Activated CD8-positive, alpha-beta memory T cell treated with anti-CD3 and anti-CD28 coated beads, Interleukin-2, amount 50 U/mL, for 1 hour (primary cell): ENCODE results near the gene DAAM2.

Experiments used
- DNase-seq: peaks from one replicate; pipeline ENCODE4 v3.0.0-alpha.2; 2020; ENCODE audit errors: extremely low read depth

The DAAM2 gene

GRCh38 chr6:39887692-39888450 lies 95.7 kb downstream of the DAAM2 start:
- DNase-seq, result no peak

GRCh38 chr6:39889229-39889628 lies 97.1 kb downstream of the DAAM2 start:
- DNase-seq, result no peak

GRCh38 chr6:39891353-39891752 lies 99.2 kb downstream of the DAAM2 start:
- DNase-seq, result no peak

- no peak for DNase-seq
Measured at GRCh38 chr6:39891976-39892375, 99.8 kb downstream of the DAAM2 start.

- no peak for DNase-seq
Measured at GRCh38 chr6:39892490-39893129, 100.4 kb downstream of the DAAM2 start.

GRCh38 chr6:39893286-39893685 lies 101.1 kb downstream of the DAAM2 start:
- DNase-seq, result no peak

GRCh38 chr6:39896701-39897100 lies 104.5 kb downstream of the DAAM2 start:
- DNase-seq, result no peak

GRCh38 chr6:39897698-39898097 lies 105.5 kb downstream of the DAAM2 start:
- DNase-seq, result no peak

GRCh38 chr6:39898625-39899024 lies 106.4 kb downstream of the DAAM2 start:
- no peak for DNase-seq

GRCh38 chr6:39899554-39900295 lies 107.5 kb downstream of the DAAM2 start:
- DNase-seq, result no peak

- DNase-seq, result no peak
Measured at GRCh38 chr6:39901116-39901655, 109.0 kb downstream of the DAAM2 start.

GRCh38 chr6:39901670-39902069 lies 109.5 kb downstream of the DAAM2 start:
- DNase-seq, result no peak

- no peak for DNase-seq
Measured at GRCh38 chr6:39902136-39902535, 110.0 kb downstream of the DAAM2 start.

GRCh38 chr6:39902786-39903465 lies 110.8 kb downstream of the DAAM2 start:
- DNase-seq, result no peak

GRCh38 chr6:39903656-39904055 lies 111.5 kb downstream of the DAAM2 start:
- DNase-seq, result no peak

GRCh38 chr6:39904946-39905639 lies 112.9 kb downstream of the DAAM2 start:
- DNase-seq, result no peak

GRCh38 chr6:39905640-39905975 lies 113.4 kb downstream of the DAAM2 start:
- DNase-seq, result no peak

GRCh38 chr6:39906318-39906761 lies 114.2 kb downstream of the DAAM2 start:
- no peak for DNase-seq

GRCh38 chr6:39907871-39908575 lies 115.8 kb downstream of the DAAM2 start:
- DNase-seq, result no peak

GRCh38 chr6:39908838-39909583 lies 116.8 kb downstream of the DAAM2 start:
- no peak for DNase-seq
